Stimulated activated CD8-positive, alpha-beta memory T cell treated with anti-CD3 and anti-CD28 coated beads, Interleukin-7, amount 100 ng/mL, for 48 hours (primary cell): Measurements from ENCODE around the gene ATOH8.

Experiments
- DNase-seq, 2 donors: peaks; one replicate each; pipeline ENCODE4 v3.0.0-alpha.2; 2020; ENCODE audit warnings: low read depth in 1 of 2; ENCODE audit errors: extremely low read depth in 1 of 2

The ATOH8 gene

GRCh38 chr2:85754313-85755095, 713 bp downstream of the ATOH8 start:
- DNase-seq: peak in 1 of 2 donors; percentile 4

GRCh38 chr2:85755122-85756027, 1.6 kb downstream of the ATOH8 start:
- no peak for DNase-seq

GRCh38 chr2:85756195-85756594, 2.4 kb downstream of the ATOH8 start:
- DNase-seq: no peak

GRCh38 chr2:85756822-85757435, 3.1 kb downstream of the ATOH8 start:
- DNase-seq: no peak

- DNase-seq: no peak
These were observed 4.1 kb downstream of the ATOH8 start for GRCh38 chr2:85757860-85758259.

GRCh38 chr2:85758361-85759256, 4.8 kb downstream of the ATOH8 start:
- no peak for DNase-seq

DNA sequence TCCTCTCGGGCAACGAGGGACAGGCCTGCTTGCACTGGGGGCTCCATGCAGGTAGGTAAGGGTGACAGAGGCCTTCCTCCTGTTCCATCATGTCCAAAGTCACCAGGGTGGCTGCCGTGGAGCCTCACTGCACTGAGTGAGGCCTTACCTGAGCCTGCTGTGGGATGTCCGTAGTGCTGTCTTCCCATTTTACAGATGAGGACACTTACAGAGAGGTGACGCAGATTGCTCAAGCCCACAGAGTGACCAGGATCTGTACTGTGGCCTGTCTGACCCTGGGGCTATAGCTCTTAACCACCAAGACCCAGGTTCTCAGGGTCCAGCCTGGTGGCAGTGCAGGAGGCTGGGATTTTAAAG, 5.4 kb downstream of the ATOH8 start:
- no peak for DNase-seq

GRCh38 chr2:85760371-85760770, 6.6 kb downstream of the ATOH8 start:
- no peak for DNase-seq

DNA sequence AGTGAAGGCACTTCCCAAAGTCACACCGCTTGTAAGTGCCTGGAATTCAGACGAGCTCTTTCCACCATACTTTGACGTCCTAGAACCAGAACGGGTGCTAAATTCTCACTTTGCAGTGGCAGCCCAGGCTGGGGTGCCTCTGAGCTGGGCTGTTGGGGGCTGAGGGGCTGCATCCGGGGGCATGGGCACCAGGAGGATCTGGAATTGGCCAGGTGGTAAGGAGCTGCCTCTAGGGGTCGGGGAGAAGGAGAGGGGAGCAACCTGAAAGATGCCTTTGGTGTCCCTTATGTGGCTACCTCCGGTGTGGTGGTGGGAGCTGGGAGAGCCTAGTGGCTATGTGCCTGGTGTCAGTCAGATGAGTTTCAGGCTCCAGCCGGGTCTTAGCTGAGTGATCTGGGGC, 7.1 kb downstream of the ATOH8 start:
- no peak for DNase-seq

DNA sequence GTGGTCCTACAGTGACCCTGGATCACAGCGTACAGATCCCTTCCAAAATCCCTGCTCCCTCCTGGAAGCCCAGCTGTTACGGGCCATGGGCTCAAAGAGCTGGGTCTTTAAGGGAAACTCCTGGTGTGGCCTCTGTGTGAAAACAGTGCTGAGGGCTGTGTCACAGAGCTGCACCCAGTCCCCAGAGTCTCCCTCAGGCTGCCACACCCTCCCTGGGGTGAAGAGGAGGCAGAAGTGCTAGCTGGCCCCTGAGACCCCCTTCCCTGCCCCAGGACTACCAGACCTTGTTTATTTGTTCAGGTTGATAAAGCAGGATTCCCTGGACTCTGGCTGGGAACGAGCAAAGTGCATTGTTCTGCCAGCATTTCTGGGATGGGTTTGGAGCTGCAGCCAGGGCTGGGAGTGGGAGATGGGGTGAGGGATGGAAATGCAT, 7.7 kb downstream of the ATOH8 start:
- no peak for DNase-seq

DNA sequence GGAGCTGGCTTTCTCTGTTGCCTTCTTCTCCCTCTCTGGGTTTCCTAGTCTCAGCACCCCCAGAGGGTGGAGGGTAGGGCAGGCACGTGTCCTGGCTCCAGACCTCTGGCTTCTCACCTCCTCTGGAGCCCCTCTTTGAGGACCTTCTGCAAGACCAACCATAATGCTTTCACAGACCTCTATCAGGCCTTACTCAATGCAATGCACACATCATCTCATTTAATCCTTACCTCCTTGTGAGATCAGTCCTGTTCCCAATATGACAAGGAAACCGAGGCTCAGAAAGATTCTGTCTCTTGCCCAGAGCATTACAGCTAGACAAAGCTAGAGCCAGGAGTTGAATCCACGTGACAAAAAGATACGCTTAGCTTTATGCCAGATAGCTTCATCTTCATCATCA, 8.2 kb downstream of the ATOH8 start:
- no peak for DNase-seq

GRCh38 chr2:85763132-85763531, 9.3 kb downstream of the ATOH8 start:
- no peak for DNase-seq

DNA sequence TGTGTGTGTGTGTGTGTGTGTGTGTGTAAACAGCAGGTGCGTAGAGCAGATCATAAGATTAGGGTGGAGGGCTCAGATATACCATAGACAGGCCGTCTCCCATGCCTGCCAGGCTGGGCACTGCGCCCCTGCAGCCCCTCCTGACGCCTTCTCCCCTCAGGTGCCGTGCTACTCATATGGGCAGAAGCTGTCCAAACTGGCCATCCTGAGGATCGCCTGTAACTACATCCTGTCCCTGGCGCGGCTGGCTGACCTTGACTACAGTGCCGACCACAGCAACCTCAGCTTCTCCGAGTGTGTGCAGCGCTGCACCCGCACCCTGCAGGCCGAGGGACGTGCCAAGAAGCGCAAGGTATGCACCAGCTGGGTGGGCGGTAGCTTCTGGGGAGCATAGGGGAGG, 10.0 kb downstream of the ATOH8 start:
- DNase-seq: no peak

GRCh38 chr2:85765081-85765731, 11.4 kb downstream of the ATOH8 start:
- no peak for DNase-seq

DNA sequence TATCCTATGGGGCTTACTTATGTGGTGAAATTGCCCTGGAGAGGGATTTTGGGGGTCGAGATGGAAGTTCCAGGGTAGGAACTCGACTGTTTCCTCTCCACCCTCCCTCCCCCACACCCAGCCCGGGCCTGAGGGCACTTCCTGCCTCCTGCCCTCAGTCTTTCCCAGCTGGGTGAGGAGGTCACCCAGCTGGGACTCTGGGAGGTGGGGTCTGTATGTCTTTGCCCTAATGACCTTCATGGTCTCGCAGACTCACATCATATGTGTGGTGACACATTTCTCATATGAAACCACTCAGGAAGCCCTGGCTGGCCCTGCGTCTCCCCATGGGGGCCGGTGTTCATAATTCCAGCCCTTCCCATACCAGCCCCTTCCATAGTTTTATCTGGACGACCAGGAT, 12.4 kb downstream of the ATOH8 start:
- no peak for DNase-seq

- DNase-seq: no peak
These were observed 14.2 kb downstream of the ATOH8 start for GRCh38 chr2:85767803-85768665.

DNA sequence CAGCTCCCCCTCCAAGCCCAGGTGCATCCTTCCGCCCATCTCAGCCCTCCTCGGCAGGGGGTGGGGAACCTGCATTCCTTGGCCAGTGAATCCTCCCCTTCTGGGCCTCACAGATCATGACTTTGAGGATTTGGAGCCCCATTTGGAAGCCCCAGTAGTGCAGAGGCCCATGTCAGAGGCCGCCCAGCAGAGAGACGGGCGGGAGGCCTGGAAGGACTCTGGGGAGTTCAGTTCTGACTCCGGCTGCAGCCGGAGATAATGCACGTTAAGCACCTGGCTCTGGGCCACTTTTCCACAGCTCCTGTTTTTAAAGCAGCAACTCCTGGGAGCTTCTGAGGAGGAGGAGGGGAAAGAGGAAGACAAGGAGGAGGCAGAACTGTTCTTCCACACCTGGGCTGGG, 14.9 kb downstream of the ATOH8 start:
- no peak for DNase-seq

- no peak for DNase-seq
These were observed 15.6 kb downstream of the ATOH8 start for GRCh38 chr2:85769236-85769982.

DNA sequence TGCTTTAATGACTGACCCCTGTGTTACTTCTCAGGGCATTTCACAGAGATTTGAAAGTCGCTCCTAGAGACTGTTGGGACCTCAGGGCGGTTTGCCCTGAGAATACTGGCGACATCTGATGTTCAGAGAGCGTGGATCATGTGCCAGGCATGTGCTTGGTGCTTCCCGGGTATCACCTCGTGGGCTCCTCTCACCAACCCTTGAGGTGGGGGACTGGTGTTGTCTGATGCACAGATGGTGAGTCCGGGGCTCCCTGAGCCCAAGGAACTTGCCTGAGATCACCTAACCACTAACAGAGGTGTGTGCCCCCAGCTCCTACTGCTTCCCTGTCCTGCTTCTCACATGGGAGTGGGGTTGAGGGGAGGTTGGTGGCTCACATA, 16.2 kb downstream of the ATOH8 start:
- no peak for DNase-seq
